ENCODE data around the gene LMBRD2.

The LMBRD2 gene

DNA sequence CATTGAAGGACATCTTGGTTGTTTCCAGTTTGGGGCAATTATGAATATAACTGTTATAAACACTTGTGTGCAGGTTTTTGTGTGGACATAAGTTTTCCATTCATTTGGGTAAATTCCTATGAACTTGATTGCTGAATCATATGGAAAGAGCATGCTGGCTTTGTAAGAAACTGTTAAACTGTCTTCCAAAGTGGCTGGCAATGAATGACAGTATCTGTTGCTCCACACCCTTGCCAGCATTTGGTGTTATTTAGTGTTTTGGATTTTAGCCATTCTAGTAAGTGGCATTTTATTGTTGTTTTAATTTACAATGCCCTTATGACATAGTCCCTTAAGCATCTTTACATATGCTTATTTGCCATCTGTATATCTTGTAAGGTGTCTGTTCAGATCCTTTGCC, 55.2 kb downstream of the LMBRD2 start:
- H3K9ac ChIP-seq (ENCODE audit: low read depth, low read length): no peak overlapping the region
- H3K27me3 ChIP-seq (ENCODE audit: control insufficient read depth, insufficient read depth, low read length): no peaks in the 10 kb centered on the region
- no peaks in the 10 kb centered on the region for H3K9me3 ChIP-seq (replicated peaks; ENCODE audit: low read length)
- no peak overlapping the region for H3K4me2 ChIP-seq (ENCODE audit: low read length)
- no peaks in the 10 kb centered on the region for H3K36me3 ChIP-seq (ENCODE audit: insufficient read depth, low read length)
- H3K4me1 ChIP-seq (ENCODE audit: control insufficient read depth, insufficient read depth, low read length): no peaks in the 10 kb centered on the region
- no peak overlapping the region for H3K4me3 ChIP-seq (ENCODE audit: low read length)

DNA sequence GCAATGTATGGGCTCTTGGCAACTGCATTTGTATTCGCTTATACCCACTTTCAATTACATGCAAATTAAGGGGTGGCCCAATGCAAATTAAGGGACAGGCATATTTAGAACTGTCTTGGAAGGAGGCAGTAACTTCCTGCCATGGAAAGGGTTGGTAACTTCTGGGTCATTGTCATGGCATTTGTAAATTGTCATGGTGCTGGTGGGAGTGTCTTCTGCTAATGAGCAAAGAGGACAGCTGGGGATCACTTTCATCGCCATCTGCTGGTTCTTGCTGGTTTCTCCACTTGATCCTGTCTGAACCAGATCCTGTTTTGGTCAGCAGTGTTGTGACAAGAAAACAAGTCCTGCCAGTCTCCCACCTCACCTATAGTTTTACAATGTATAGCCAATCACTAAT, 61.7 kb downstream of the LMBRD2 start:
- no peaks in the 10 kb centered on the region for H3K36me3 ChIP-seq (ENCODE audit: insufficient read depth, low read length)
- no peak overlapping the region for H3K4me3 ChIP-seq (ENCODE audit: low read length)
- H3K9me3 ChIP-seq (replicated peaks; ENCODE audit: low read length): no peaks in the 10 kb centered on the region
- no peaks in the 10 kb centered on the region for H3K27me3 ChIP-seq (ENCODE audit: control insufficient read depth, insufficient read depth, low read length)
- no peaks in the 10 kb centered on the region for H3K4me1 ChIP-seq (ENCODE audit: control insufficient read depth, insufficient read depth, low read length)
- H3K4me2 ChIP-seq (ENCODE audit: low read length): no peak overlapping the region
- H3K9ac ChIP-seq (ENCODE audit: low read depth, low read length): no peak overlapping the region

DNA sequence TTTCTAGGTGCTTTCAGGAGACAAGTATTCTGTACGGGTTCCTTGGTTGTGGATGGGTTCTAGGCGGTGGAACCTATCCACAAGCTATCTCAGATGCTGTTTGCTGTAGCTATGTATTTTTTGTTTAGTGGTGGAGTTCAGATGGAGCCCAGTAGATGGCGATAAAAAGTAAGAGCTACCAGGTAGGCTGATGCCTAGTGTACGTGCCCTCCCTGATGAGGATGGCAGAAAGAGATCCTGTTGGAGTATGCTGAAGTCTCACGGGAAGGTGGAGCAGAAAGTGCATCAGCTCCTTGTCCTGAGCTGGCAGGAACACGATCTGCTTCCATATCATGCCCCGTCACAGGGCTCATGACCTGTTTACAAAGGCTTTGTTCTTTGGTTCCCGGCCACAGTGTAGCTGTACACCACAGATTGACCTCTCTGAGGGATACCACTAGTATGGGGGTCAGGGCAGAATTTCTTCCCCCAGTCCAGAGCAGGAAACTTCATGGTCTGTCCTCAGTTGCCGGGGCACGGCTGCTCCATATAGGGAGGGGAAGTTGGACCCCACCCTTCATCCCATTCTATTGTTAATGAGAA, 72.4 kb downstream of the LMBRD2 start:
- Histone ChIP-seq H3K4me3 (ENCODE audit: low read length) (no peak overlapping the region), H3K36me3 (ENCODE audit: insufficient read depth, low read length) (no peaks in the 10 kb centered on the region), H3K4me2 (ENCODE audit: low read length) (no peak overlapping the region), H3K27me3 (ENCODE audit: control insufficient read depth, insufficient read depth, low read length) (peaks cover 15% of the 10 kb centered on the region), H3K9ac (ENCODE audit: low read depth, low read length) (no peak overlapping the region), H3K4me1 (ENCODE audit: control insufficient read depth, insufficient read depth, low read length) (no peaks in the 10 kb centered on the region), H3K9me3 (replicated peaks; ENCODE audit: low read length) (no peaks in the 10 kb centered on the region)

DNA sequence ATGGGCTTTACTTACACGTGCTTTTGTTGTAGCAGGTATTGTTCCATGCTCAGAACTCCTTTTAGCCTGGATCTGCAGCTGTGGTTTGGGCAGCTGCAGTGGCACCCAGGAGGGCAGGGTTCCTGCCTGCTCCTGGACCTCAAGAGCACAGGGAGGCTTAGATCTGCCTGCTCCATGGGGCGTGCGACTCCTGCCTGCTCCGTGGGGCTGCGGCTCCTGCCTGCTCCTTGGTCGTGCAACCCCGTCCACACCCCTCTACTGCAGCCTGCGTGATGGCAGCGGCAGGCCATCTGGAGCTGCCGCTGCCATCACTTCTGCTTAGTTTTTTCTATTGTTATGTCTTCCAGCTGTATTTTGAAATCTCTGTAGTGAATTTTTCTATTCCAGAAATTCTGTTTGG, 73.3 kb downstream of the LMBRD2 start:
- no peak overlapping the region for H3K4me2 ChIP-seq (ENCODE audit: low read length)
- no peaks in the 10 kb centered on the region for H3K9me3 ChIP-seq (replicated peaks; ENCODE audit: low read length)
- H3K4me1 ChIP-seq (ENCODE audit: control insufficient read depth, insufficient read depth, low read length): no peaks in the 10 kb centered on the region
- no peak overlapping the region for H3K4me3 ChIP-seq (ENCODE audit: low read length)
- peaks cover 15% of the 10 kb centered on the region for H3K27me3 ChIP-seq (ENCODE audit: control insufficient read depth, insufficient read depth, low read length)
- H3K9ac ChIP-seq (ENCODE audit: low read depth, low read length): no peak overlapping the region
- no peaks in the 10 kb centered on the region for H3K36me3 ChIP-seq (ENCODE audit: insufficient read depth, low read length)

DNA sequence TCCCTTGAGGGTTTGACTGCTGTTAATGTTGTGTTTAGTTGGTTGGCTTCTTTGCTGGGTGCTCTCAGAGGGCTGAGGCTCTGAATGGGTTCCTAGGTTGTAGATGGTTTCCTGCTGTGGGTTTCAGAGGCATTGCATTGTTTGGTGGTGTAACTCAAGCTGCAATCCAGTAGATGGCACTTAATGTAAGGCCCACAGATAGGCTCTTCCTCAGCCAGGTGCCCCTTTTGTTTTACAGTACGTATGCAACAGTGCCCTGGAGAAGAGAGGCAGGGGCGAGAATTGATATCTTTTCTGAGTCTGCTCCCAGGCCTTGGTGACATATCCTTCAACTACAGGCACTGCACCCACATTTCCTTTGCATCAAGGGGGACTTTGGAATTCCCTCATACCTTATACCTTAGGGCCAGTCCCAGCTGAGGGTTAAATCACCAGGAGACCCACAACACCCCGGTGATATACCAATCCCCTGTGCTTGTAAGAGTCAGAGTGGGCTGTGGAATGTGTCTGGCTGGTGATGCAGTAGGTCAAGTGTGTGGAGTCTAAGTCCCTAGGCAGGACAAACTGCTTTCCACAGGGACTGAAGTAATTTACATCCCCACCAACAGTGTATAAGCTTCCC, 78.0 kb downstream of the LMBRD2 start:
- Histone ChIP-seq H3K36me3 (ENCODE audit: insufficient read depth, low read length) (no peaks in the 10 kb centered on the region), H3K4me1 (ENCODE audit: control insufficient read depth, insufficient read depth, low read length) (no peaks in the 10 kb centered on the region), H3K4me2 (ENCODE audit: low read length) (no peak overlapping the region), H3K9me3 (replicated peaks; ENCODE audit: low read length) (no peaks in the 10 kb centered on the region), H3K4me3 (ENCODE audit: low read length) (no peak overlapping the region), H3K27me3 (ENCODE audit: control insufficient read depth, insufficient read depth, low read length) (peaks cover 39% of the 10 kb centered on the region), H3K9ac (ENCODE audit: low read depth, low read length) (no peak overlapping the region)

DNA sequence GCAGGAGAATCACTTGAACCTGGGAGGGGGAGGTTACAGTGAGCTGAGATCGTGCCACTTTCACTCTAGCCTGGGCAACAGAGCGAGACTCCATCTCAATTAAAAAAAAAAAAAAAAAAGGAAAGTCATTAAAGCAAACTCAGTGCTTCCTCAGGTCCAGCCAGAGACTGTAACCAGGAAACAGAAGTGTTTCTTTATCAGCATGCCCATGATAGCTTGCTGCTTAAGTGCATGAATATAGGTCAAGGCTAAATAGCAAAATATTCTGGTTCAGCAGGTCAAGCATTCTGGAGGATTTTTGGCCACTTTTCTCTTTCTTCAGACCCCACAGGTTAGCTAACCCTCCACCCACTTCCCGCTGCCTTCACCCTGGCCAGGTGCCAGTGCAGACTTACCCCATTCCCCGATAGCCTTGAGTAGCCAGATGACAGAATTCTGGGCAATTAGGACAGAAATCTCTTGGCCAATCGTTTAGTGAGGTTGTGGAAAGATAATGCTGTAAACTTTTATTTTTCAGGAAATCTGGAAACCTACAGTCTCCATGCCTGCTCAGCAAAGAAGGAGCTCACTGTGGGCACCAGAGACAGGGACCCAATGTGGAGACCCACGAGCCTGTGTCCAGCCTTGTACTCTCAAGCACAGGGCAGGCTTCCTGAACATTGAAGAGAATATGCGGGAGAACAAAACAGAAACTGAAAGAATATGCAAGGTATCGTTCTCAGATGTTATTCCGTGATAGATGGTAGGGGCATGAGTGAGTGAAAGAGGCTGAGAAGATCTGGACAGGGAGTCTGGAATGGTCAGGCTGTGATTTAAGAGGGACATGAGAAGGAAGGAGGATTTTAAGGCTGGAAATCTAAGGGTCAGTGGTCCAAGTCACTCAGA, 80.8 kb downstream of the LMBRD2 start:
- Histone ChIP-seq H3K36me3 (ENCODE audit: insufficient read depth, low read length) (no peaks in the 10 kb centered on the region), H3K9me3 (replicated peaks; ENCODE audit: low read length) (no peaks in the 10 kb centered on the region), H3K4me2 (ENCODE audit: low read length) (peak overlapping the region; percentile 46), H3K27me3 (ENCODE audit: control insufficient read depth, insufficient read depth, low read length) (peaks cover 44% of the 10 kb centered on the region), H3K4me1 (ENCODE audit: control insufficient read depth, insufficient read depth, low read length) (no peaks in the 10 kb centered on the region), H3K9ac (ENCODE audit: low read depth, low read length) (no peak overlapping the region), H3K4me3 (ENCODE audit: low read length) (peak overlapping the region; percentile 47)

DNA sequence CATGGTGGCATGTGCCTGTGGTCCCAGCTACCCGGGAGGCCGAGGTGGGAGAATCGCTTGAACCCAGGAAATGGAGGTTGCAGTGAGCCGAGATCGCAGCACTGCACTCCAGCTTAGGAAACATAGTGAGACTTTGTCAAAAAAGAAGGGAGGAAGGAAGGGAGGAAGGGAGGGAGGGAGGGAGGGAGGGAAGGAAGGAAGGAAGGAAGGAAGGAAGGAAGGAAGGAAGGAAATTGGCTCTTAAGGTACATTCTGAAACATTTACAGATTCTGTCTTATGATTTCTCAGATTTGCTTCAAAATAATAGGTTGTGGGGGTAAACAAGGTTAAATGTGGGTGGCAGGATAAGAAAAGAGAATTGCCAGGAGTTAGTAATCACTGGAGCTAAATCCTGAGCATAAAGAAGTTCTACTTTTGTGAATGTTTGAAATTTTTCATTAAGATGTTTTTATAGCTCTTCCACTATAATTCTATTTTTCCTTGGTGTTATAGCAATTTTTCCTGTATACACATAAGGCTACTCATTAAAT, 82.9 kb downstream of the LMBRD2 start:
- peaks cover 64% of the 10 kb centered on the region for H3K27me3 ChIP-seq (ENCODE audit: control insufficient read depth, insufficient read depth, low read length)
- H3K4me3 ChIP-seq (ENCODE audit: low read length): no peak overlapping the region
- H3K36me3 ChIP-seq (ENCODE audit: insufficient read depth, low read length): no peaks in the 10 kb centered on the region
- no peak overlapping the region for H3K9ac ChIP-seq (ENCODE audit: low read depth, low read length)
- no peak overlapping the region for H3K4me2 ChIP-seq (ENCODE audit: low read length)
- H3K4me1 ChIP-seq (ENCODE audit: control insufficient read depth, insufficient read depth, low read length): no peaks in the 10 kb centered on the region
- H3K9me3 ChIP-seq (replicated peaks; ENCODE audit: low read length): no peaks in the 10 kb centered on the region

DNA sequence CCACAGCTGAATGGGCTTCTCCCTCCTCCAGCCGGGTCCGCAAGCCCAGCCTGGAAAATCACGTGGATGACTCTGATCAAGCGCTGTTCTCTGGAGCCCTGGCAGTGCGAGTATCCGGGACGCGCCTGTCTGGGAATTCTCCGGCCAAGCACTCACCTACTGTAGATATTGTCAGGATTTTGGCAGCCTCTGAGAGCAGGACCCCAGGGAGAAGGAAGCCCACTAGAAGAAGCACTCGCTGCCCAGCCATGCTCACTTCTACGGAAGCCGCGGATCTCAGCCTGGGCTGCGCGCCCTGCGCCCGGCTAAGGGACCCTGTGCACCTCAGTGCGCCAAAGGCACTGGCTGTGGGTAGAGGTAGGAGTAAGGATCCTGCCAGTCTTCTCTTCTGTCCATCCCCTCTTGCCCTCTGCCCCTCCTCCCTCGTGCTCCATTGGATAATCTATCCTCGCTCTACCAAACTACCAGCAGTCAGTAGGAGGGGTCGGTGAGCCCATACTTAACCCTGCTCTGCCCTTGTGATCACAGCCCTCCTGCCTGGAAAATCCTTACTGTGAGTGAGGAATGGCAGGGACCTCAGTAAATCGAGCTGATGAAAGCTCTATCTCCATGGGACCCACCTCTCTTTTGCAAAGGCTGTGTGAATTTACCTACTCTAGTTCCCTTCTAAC, 85.0 kb downstream of the LMBRD2 start, which contains the start of gene UGT3A2:
UGT3A2 (minus strand) TSS at position 343 of the 671 bp plus-strand sequence; CDS start at position 250, 93 bp downstream.
- no peak within 1 kb of the TSS for H3K4me3 ChIP-seq (ENCODE audit: low read length)
- H3K36me3 ChIP-seq (ENCODE audit: insufficient read depth, low read length): no peaks in the 10 kb centered on the region
- H3K9ac ChIP-seq (ENCODE audit: low read depth, low read length): no peak within 1 kb of the TSS
- H3K27me3 ChIP-seq (ENCODE audit: control insufficient read depth, insufficient read depth, low read length): peaks cover 53% of the 10 kb centered on the region
- no peaks in the 10 kb centered on the region for H3K4me1 ChIP-seq (ENCODE audit: control insufficient read depth, insufficient read depth, low read length)
- no peaks in the 10 kb centered on the region for H3K9me3 ChIP-seq (replicated peaks; ENCODE audit: low read length)
- peak within 1 kb of the TSS; percentile 47 for H3K4me2 ChIP-seq (ENCODE audit: low read length)

DNA sequence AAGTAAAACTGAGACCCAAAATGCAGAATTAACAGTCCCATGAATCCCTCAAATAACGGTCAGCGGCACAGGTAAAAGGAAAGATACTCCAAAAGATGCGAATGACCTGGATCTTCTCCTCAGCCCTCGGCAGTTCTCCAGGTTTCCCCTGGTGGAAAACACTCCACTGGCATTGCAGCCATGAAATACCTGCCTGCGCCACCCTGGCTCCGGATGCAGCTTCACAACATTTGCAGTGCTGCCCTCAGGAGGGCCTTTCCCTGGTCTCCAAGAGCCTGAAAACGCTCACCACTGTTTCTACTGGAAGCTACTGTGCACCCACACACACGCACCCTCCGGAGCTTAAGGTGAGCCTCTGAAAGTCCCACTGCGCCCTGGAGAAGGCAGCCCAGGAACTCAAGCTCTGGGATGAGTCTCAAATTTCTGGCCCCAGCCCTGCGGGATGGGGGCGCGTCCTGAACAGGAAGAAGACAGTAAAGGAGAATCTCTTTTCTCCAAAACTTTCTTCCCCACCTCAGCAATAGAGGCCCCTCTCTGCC, 85.6 kb downstream of the LMBRD2 start:
- H3K27me3 ChIP-seq (ENCODE audit: control insufficient read depth, insufficient read depth, low read length): peaks cover 48% of the 10 kb centered on the region
- no peaks in the 10 kb centered on the region for H3K4me1 ChIP-seq (ENCODE audit: control insufficient read depth, insufficient read depth, low read length)
- peak overlapping the region; percentile 47 for H3K4me2 ChIP-seq (ENCODE audit: low read length)
- no peaks in the 10 kb centered on the region for H3K36me3 ChIP-seq (ENCODE audit: insufficient read depth, low read length)
- H3K4me3 ChIP-seq (ENCODE audit: low read length): no peak overlapping the region
- H3K9me3 ChIP-seq (replicated peaks; ENCODE audit: low read length): no peaks in the 10 kb centered on the region
- no peak overlapping the region for H3K9ac ChIP-seq (ENCODE audit: low read depth, low read length)

DNA sequence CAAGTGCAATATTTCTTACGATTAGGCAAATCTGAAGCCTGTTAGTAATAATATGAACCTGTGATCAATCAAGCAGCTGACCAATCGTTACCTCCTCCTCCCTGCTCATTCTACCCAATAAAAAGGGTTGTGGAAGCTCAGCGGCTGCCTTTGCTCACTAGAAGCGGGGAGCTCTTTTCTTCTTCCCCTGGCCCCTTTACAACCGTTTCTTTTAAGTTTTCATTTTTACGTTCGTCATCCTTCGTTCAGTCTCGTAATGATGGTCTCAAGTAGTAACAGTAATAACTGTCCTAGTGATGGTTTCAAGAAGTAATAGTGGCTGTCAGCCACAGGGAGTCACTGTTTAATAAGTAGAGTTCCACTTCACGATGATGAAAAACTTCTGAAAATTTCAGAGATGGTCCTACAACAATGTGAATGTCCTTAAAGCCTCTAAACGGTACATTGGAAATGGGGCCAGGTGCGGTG, 91.2 kb downstream of the LMBRD2 start:
- Histone ChIP-seq H3K4me2 (ENCODE audit: low read length) (no peak overlapping the region), H3K9ac (ENCODE audit: low read depth, low read length) (no peak overlapping the region), H3K4me3 (ENCODE audit: low read length) (no peak overlapping the region), H3K9me3 (replicated peaks; ENCODE audit: low read length) (no peaks in the 10 kb centered on the region), H3K4me1 (ENCODE audit: control insufficient read depth, insufficient read depth, low read length) (no peaks in the 10 kb centered on the region), H3K36me3 (ENCODE audit: insufficient read depth, low read length) (no peaks in the 10 kb centered on the region), H3K27me3 (ENCODE audit: control insufficient read depth, insufficient read depth, low read length) (peaks cover 32% of the 10 kb centered on the region)

Measured in skeletal muscle satellite cell (primary cell).